Kidney epithelial cell (primary cell): Measurements from ENCODE around the gene ZNF771. TPM values are rescaled to one million over a fixed set of nuclear protein-coding genes. Genes with fewer than 3 reads are reported as not detected.

Experiments used
- DNase-seq: peaks from one replicate; pipeline ENCODE4 v3.0.0-alpha.2; 2010; ENCODE audit warnings: low read depth
- H3K27me3 ChIP-seq: 2 replicates; pipeline ENCODE4 v1.6.0; 2011; ENCODE audit warnings: low read length; ENCODE audit not compliant: control insufficient read depth, insufficient read depth
- H3K36me3 ChIP-seq: 2 replicates; pipeline ENCODE4 v1.5.1; 2011; ENCODE audit warnings: low read length; ENCODE audit not compliant: control insufficient read depth, insufficient read depth
- H3K4me3 ChIP-seq: 2 replicates; pipeline ENCODE4 v1.5.1; 2011; ENCODE audit warnings: low read depth, mild to moderate bottlenecking, control low read depth, low read length
- CTCF ChIP-seq: IDR thresholded peaks from 2 replicates; pipeline ENCODE4 v1.5.1; 2011; ENCODE audit warnings: mild to moderate bottlenecking, moderate library complexity, low read length, control low read depth, inconsistent platforms; ENCODE audit not compliant: insufficient read depth, poor library complexity, severe bottlenecking
- total RNA-seq: library from RNA; depleted of rRNA; stranded (reverse); fragments of >200 nt; gene quantifications from 2 replicates; pipeline ENCODE4 v1.2.3, GENCODE V29; 2015

ZNF771 gene
- total RNA-seq, 1 donor from 2014 or later: 16.7 TPM

- no peaks in the 10 kb centered on the region for H3K36me3 ChIP-seq
- TF ChIP-seq CTCF: no peak
- H3K4me3 ChIP-seq: peak overlapping the region; percentile 33
- H3K27me3 ChIP-seq: no peaks in the 10 kb centered on the region
- DNase-seq: no peak
Observed at GRCh38 chr16:30399435-30400186, 7.8 kb upstream of the ZNF771 start.

- no peak overlapping the region for H3K4me3 ChIP-seq
- no peaks in the 10 kb centered on the region for H3K36me3 ChIP-seq
- no peak for TF ChIP-seq CTCF
- no peak for DNase-seq
- H3K27me3 ChIP-seq: no peaks in the 10 kb centered on the region
Observed at GRCh38 chr16:30401768-30402425, 5.5 kb upstream of the ZNF771 start.

GRCh38 chr16:30406795-30407101 lies 658 bp upstream of the ZNF771 start:
- peaks cover 2% of the 10 kb centered on the region for H3K36me3 ChIP-seq
- H3K27me3 ChIP-seq: no peaks in the 10 kb centered on the region
- no peak for TF ChIP-seq CTCF
- no peak for DNase-seq
- peak overlapping the region; percentile 78 for H3K4me3 ChIP-seq

GRCh38 chr16:30407804-30408534 lies 563 bp downstream of the ZNF771 start:
- H3K27me3 ChIP-seq: no peaks in the 10 kb centered on the region
- no peak for TF ChIP-seq CTCF
- peaks cover 2% of the 10 kb centered on the region for H3K36me3 ChIP-seq
- no peak for DNase-seq
- H3K4me3 ChIP-seq: peak overlapping the region; percentile 78

GRCh38 chr16:30409125-30410060 lies 2.0 kb downstream of the ZNF771 start:
- DNase-seq: no peak
- TF ChIP-seq CTCF: peak; percentile 99
- peaks cover 2% of the 10 kb centered on the region for H3K36me3 ChIP-seq
- no peak overlapping the region for H3K4me3 ChIP-seq
- no peaks in the 10 kb centered on the region for H3K27me3 ChIP-seq
